HCT116 (cell line): ENCODE measurements around the gene SEL1L3. TPM values are rescaled to one million over a fixed set of nuclear protein-coding genes. Genes with fewer than 3 reads are reported as not detected.

Experiments used
- ATAC-seq: fragments of 200-7000 bp; cut with Tn5 transposase; 2 replicates; pipeline ENCODE4 v1.9.1; 2020; ENCODE audit warnings: mild to moderate bottlenecking, moderate library complexity
- BruUV-seq: library from RNA; stranded (reverse); fragments of 400-500 nt; replicated peaks from 2 replicates; lab custom pipeline; 2021; lab: Mats Ljungman, UMichigan
- CTCF ChIA-PET: fragments of 300-600 bp; sonication (Branson Sonifier 250); formaldehyde crosslinking; loops from one replicate; lab custom pipeline; 2021; ENCODE audit warnings: antibody characterized with exemption; lab: Charles Lee
- POLR2A ChIA-PET: fragments of 300-600, 350-600 bp; sonication (Branson Sonifier 250); formaldehyde crosslinking; loops from one replicate; lab custom pipeline; 2021; ENCODE audit warnings: antibody characterized with exemption; lab: Charles Lee
- RAD21 ChIA-PET, 2 experiments: fragments of 300-600 bp; sonication (Branson Sonifier 250); formaldehyde crosslinking; loops; one replicate each; lab custom pipeline; 2023; ENCODE audit warnings: low total read pairs in 2 of 2; ENCODE audit not compliant: uncharacterized antibody in 2 of 2, unreplicated experiment in 2 of 2, low non-redundant PET in 1 of 2; lab: Charles Lee
- DNase-seq: peaks from one replicate; pipeline ENCODE4 v3.0.0-alpha.2; 2010; ENCODE audit warnings: low read depth, low spot score
- H2AFZ ChIP-seq: fragments of 200-600 bp; shearing (Covaris generic), sonication (generic); 2 replicates; pipeline ENCODE4 v1.6.1; 2017; ENCODE audit warnings: low read depth, mixed run types, mixed read lengths, antibody characterized with exemption, low read length; ENCODE audit not compliant: poor library complexity, severe bottlenecking
- H3K27ac ChIP-seq: 2 replicates; pipeline ENCODE4 v1.5.1; 2012; ENCODE audit warnings: low read depth, low read length
- H3K27me3 ChIP-seq: fragments of 200-600 bp; sonication (generic); 2 replicates; pipeline ENCODE4 v1.6.1; 2016; ENCODE audit warnings: mixed run types, low read length, mixed read lengths; ENCODE audit not compliant: insufficient read depth
- H3K36me3 ChIP-seq, 2 experiments: fragments of 200-500 bp in 1 of 2; fragments of 200-600 bp in 1 of 2; sonication (Bioruptor generic) in 1 of 2; sonication (generic) in 1 of 2; 2 replicates each; pipeline versions ENCODE4 v1.5.1 to v1.6.1; 2014 to 2016; ENCODE audit warnings: low read length in 2 of 2, inconsistent platforms in 1 of 2, mixed read lengths in 1 of 2, mixed run types in 1 of 2; ENCODE audit not compliant: insufficient read depth in 2 of 2, control insufficient read depth in 1 of 2
- H3K4me1 ChIP-seq, 2 experiments: fragments of 200-600 bp in 1 of 2; sonication (generic) in 1 of 2; 2 replicates each; pipeline versions ENCODE4 v1.5.1 to v1.6.1; 2012 to 2017; ENCODE audit warnings: low read length in 2 of 2, inconsistent platforms in 1 of 2, mild to moderate bottlenecking in 1 of 2, mixed read lengths in 1 of 2, mixed run types in 1 of 2, moderate library complexity in 1 of 2; ENCODE audit not compliant: insufficient read depth in 2 of 2, control insufficient read depth in 1 of 2
- H3K4me2 ChIP-seq: fragments of 200-600 bp; sonication (generic); 2 replicates; pipeline ENCODE4 v1.6.1; 2017; ENCODE audit warnings: mixed run types, low read length, mixed read lengths
- H3K4me3 ChIP-seq, 2 experiments: fragments of 200-600 bp in 1 of 2; sonication (generic) in 1 of 2; replicated peaks in 1 of 2; 2 replicates each; pipeline ENCODE4 v1.5.1; 2011 to 2016; ENCODE audit warnings: low read length in 2 of 2, control low read depth in 1 of 2, low read depth in 1 of 2, mild to moderate bottlenecking in 1 of 2, mixed read lengths in 1 of 2, mixed run types in 1 of 2
- H3K79me2 ChIP-seq: fragments of 200-600 bp; sonication (generic); 2 replicates; pipeline ENCODE4 v1.6.1; 2017; ENCODE audit warnings: mild to moderate bottlenecking, mixed run types, low read length, moderate library complexity, mixed read lengths; ENCODE audit not compliant: insufficient read depth
- H3K9ac ChIP-seq: fragments of 200-600 bp; sonication (generic); 2 replicates; pipeline ENCODE4 v1.6.1; 2016; ENCODE audit warnings: low read length, mixed read lengths
- H3K9me2 ChIP-seq: fragments of 200-600 bp; sonication (generic), shearing (Covaris generic); 2 replicates; pipeline ENCODE4 v1.6.1; 2017; ENCODE audit warnings: mixed run types, mild to moderate bottlenecking, moderate library complexity; ENCODE audit not compliant: insufficient read depth
- H3K9me3 ChIP-seq, 2 experiments: fragments of 200-500 bp in 1 of 2; fragments of 200-600 bp in 1 of 2; sonication (Bioruptor generic) in 1 of 2; sonication (generic) in 1 of 2; 2 replicates each; pipeline ENCODE4 v1.6.1; 2014 to 2017; ENCODE audit warnings: low read length in 2 of 2, mixed read lengths in 2 of 2, inconsistent platforms in 1 of 2, low read depth in 1 of 2, mild to moderate bottlenecking in 1 of 2, mixed run types in 1 of 2, moderate library complexity in 1 of 2; ENCODE audit not compliant: control insufficient read depth in 1 of 2, insufficient read depth in 1 of 2
- H4K20me1 ChIP-seq: fragments of 200-600 bp; sonication (generic), shearing (Covaris generic); 2 replicates; pipeline ENCODE4 v1.6.1; 2017; ENCODE audit warnings: mixed run types, mild to moderate bottlenecking, moderate library complexity; ENCODE audit not compliant: insufficient read depth
- ATF3 ChIP-seq: IDR thresholded peaks from 2 replicates; pipeline ENCODE4 v1.6.1; 2012
- CTCF ChIP-seq, 3 experiments: fragments of 200-600 bp in 1 of 3; sonication (generic) in 1 of 3; IDR thresholded peaks in 2 of 3; conservative IDR thresholded peaks in 1 of 3; 2 replicates each; pipeline ENCODE4 v1.5.1; 2012 to 2017; ENCODE audit warnings: low read depth in 2 of 3, low read length in 2 of 3, antibody characterized with exemption in 1 of 3, borderline replicate concordance in 1 of 3, control low read depth in 1 of 3, mild to moderate bottlenecking in 1 of 3, mixed read lengths in 1 of 3, mixed run types in 1 of 3, moderate library complexity in 1 of 3; ENCODE audit not compliant: insufficient read depth in 1 of 3
- FOSL1 ChIP-seq: IDR thresholded peaks from 2 replicates; pipeline ENCODE4 v1.6.1; 2012; ENCODE audit warnings: low read depth
- JUND ChIP-seq: IDR thresholded peaks from 2 replicates; pipeline ENCODE4 v1.6.1; 2012
- MAX ChIP-seq: IDR thresholded peaks from 2 replicates; pipeline ENCODE4 v1.6.1; 2012
- POLR2AphosphoS5 ChIP-seq: IDR thresholded peaks from 2 replicates; pipeline ENCODE4 v1.6.1; 2011; ENCODE audit warnings: mild to moderate bottlenecking, low read depth, low read length, moderate library complexity
- RAD21 ChIP-seq: IDR thresholded peaks from 2 replicates; pipeline ENCODE4 v1.6.1; 2012; ENCODE audit warnings: low read depth, mild to moderate bottlenecking
- SRF ChIP-seq: IDR thresholded peaks from 2 replicates; pipeline ENCODE4 v1.6.1; 2012; ENCODE audit warnings: low read depth
- TCF7L2 ChIP-seq: IDR thresholded peaks from 2 replicates; pipeline ENCODE4 v1.7.0; 2011; ENCODE audit warnings: borderline replicate concordance, inconsistent platforms; ENCODE audit not compliant: insufficient read depth, insufficient read length; ENCODE audit errors: extremely low read depth
- YY1 ChIP-seq: IDR thresholded peaks from 2 replicates; pipeline ENCODE4 v1.6.1; 2011; ENCODE audit warnings: low read length, low read depth, moderate library complexity, mild to moderate bottlenecking; ENCODE audit not compliant: insufficient replicate concordance; ENCODE audit errors: extremely low read depth
- ZFX ChIP-seq: fragments of 450-650 bp; IDR thresholded peaks from 2 replicates; pipeline ENCODE4 v1.6.1; 2017
- ZNF274 ChIP-seq: fragments of 200-500 bp; sonication (Bioruptor generic); IDR thresholded peaks from 2 replicates; pipeline ENCODE4 v1.6.1; 2014; ENCODE audit warnings: mild to moderate bottlenecking, low read depth, low read length, inconsistent platforms
- intact Hi-C: fragments of 100-400 bp; cut with micrococcal nuclease; formaldehyde crosslinking; loops from 2 replicates; pipeline ENCODE4 v1.10.0; 2022
- total RNA-seq: library from RNA; stranded (reverse); gene quantifications from one replicate; pipeline ENCODE4 v1.2.1, GENCODE V29; 2021; ENCODE audit not compliant: unreplicated experiment

SEL1L3 gene
- total RNA-seq, 1 experiment from 2014 or later, result 45.0 TPM

GRCh38 chr4:25821267-25821666, 41.5 kb downstream of the SEL1L3 start:
- ChIA-PET CTCF (interaction anchor here (0.7 kb wide), 1 partner anchor 29 kb away, joined by 3 read pairs; no protein-coding TSS in a partner anchor), POLR2A (no interaction called here), RAD21 (no interaction called here)
- Histone ChIP-seq H3K27me3 (no peaks in the 10 kb centered on the region), H3K79me2 (no peaks in the 10 kb centered on the region), H3K9me2 (no peaks in the 10 kb centered on the region), H4K20me1 (no peaks in the 10 kb centered on the region), H3K9ac (no peak overlapping the region), H2AFZ (no peak overlapping the region), H3K4me3 (no peak overlapping the region), H3K4me1 (no peaks in the 10 kb centered on the region), H3K27ac (no peak overlapping the region), H3K9me3 (no peaks in the 10 kb centered on the region), H3K36me3 (peaks cover 0 to 17% of the 10 kb centered on the region in 2 experiments; a peak in 3 of 4 replicates), H3K4me2 (no peak overlapping the region)
- DNase-seq, result no peak
- TF ChIP-seq CTCF (IDR thresholded peaks at IDR 0.05 in 2 of 3, conservative IDR thresholded peaks at IDR 0.05 in 1 of 3; ENCODE audit: borderline replicate concordance in 1 of 3, insufficient read depth in 1 of 3, low read depth in 2 of 3, low read length in 2 of 3) (no peak), RAD21 (no peak), ATF3 (no peak), ZNF274 (no peak), POLR2AphosphoS5 (no peak), MAX (no peak), YY1 (no peak), TCF7L2 (no peak), ZFX (no peak), FOSL1 (no peak), SRF (no peak), JUND (no peak)
- BruUV-seq, result no TSS peak
- intact Hi-C loops, result no loop called here
- ATAC-seq, result no peak
